ENCODE results near the gene NFS1.

- no peak for TF ChIP-seq CTCF (conservative IDR thresholded peaks at IDR 0.05; ENCODE audit: low read depth, low read length)
- no peak for TF ChIP-seq EZH2 (IDR thresholded peaks at IDR 0.05; ENCODE audit: low read length, unreplicated experiment)
- TF ChIP-seq EZH2phosphoT487 (IDR thresholded peaks at IDR 0.05; ENCODE audit: borderline replicate concordance, low read length): no peak
These were observed 33.5 kb upstream of the NFS1 start for GRCh38 chr20:35732644-35732982.

Data from PC-3 (cell line).